IMR-90 (cell line): Measurements from ENCODE around the gene MAML2.

Source experiments
- CHD1 ChIP-seq: IDR thresholded peaks from 2 replicates; pipeline ENCODE4 v1.6.1; 2012; ENCODE audit warnings: low read depth, low read length, improper control_type of control experiment
- FOS ChIP-seq: fragments of 150-350 bp; IDR thresholded peaks from 2 replicates; pipeline ENCODE4 v1.6.1; 2016; ENCODE audit warnings: low read depth, low read length
- RCOR1 ChIP-seq: IDR thresholded peaks from 2 replicates; pipeline ENCODE4 v1.6.1; 2012; ENCODE audit warnings: mild to moderate bottlenecking, low read length, improper control_type of control experiment; ENCODE audit not compliant: insufficient replicate concordance
- RFX5 ChIP-seq: IDR thresholded peaks from 2 replicates; pipeline ENCODE4 v1.8.0; 2012; ENCODE audit warnings: low read depth, mild to moderate bottlenecking, low read length, moderate library complexity
- USF2 ChIP-seq: fragments of 150-350 bp; IDR thresholded peaks from 2 replicates; pipeline ENCODE4 v1.6.1; 2017; ENCODE audit warnings: mild to moderate bottlenecking, antibody characterized with exemption, low read length, low read depth
- TF ChIP-seq, protein P1 (sequence below): conservative IDR thresholded peaks from 2 replicates; pipeline ENCODE4 v1.5.1; 2012; ENCODE audit warnings: mild to moderate bottlenecking, low read depth, low read length, improper control_type of control experiment

DNA sequence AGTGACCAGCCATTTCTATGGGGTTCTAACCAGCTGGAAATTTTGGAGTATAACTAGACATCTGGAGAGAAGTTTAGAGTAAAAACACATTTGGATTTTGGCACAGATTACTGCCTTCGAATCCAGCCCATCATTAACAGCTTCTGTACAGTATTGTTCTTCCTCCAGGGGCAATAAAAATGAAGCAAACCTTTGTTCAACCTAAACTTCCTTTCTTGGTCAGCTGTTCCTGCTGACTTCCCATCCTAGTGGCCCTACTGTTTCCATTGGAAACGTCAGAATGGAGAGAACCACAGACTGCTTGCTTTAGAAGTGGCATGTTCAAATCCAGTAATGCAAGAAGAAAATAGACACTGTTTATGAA is 215.4 kb downstream of the MAML2 start:
- TF ChIP-seq USF2 (no peak), RCOR1 (no peak), CHD1 (no peak), FOS (no peak), RFX5 (no peak)
- TF ChIP-seq, protein P1, sequence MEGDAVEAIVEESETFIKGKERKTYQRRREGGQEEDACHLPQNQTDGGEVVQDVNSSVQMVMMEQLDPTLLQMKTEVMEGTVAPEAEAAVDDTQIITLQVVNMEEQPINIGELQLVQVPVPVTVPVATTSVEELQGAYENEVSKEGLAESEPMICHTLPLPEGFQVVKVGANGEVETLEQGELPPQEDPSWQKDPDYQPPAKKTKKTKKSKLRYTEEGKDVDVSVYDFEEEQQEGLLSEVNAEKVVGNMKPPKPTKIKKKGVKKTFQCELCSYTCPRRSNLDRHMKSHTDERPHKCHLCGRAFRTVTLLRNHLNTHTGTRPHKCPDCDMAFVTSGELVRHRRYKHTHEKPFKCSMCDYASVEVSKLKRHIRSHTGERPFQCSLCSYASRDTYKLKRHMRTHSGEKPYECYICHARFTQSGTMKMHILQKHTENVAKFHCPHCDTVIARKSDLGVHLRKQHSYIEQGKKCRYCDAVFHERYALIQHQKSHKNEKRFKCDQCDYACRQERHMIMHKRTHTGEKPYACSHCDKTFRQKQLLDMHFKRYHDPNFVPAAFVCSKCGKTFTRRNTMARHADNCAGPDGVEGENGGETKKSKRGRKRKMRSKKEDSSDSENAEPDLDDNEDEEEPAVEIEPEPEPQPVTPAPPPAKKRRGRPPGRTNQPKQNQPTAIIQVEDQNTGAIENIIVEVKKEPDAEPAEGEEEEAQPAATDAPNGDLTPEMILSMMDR, result no peak
